WERI-Rb-1 (cell line): Measurements from ENCODE around the gene TMC7.
"Not testable (repeated sequence)": the region's sequence is repeated elsewhere in the genome, so short reads cannot be mapped to it uniquely, and the experiment has no call there.

ENCODE experiments used
- DNase-seq: peaks from one replicate; pipeline ENCODE4 v3.0.0-alpha.2; 2020
- H3K27ac ChIP-seq: fragments of 250-450 bp; sonication (Bioruptor Pico); 2 replicates; pipeline ENCODE4 v1.5.1; 2020; ENCODE audit warnings: mild to moderate bottlenecking, moderate library complexity
- H3K27me3 ChIP-seq: fragments of 250-450 bp; sonication (Bioruptor Pico); 2 replicates; pipeline ENCODE4 v1.5.1; 2021; ENCODE audit warnings: mild to moderate bottlenecking, low read depth, moderate library complexity; ENCODE audit not compliant: insufficient read depth, severe bottlenecking
- H3K36me3 ChIP-seq: fragments of 250-450 bp; sonication (Bioruptor Pico); 2 replicates; pipeline ENCODE4 v1.5.1; 2020; ENCODE audit warnings: mild to moderate bottlenecking, moderate library complexity
- H3K4me3 ChIP-seq: 2 replicates; pipeline ENCODE4 v1.5.1; 2011; ENCODE audit warnings: low read depth, mild to moderate bottlenecking, control low read depth, low read length
- H3K9me3 ChIP-seq: fragments of 250-450 bp; sonication (Bioruptor Pico); 2 replicates; pipeline ENCODE4 v1.5.1; 2021; ENCODE audit warnings: mild to moderate bottlenecking, moderate library complexity; ENCODE audit not compliant: severe bottlenecking
- TF ChIP-seq, protein P1 (sequence below): IDR thresholded peaks from 2 replicates; pipeline ENCODE4 v1.5.1; 2011; ENCODE audit warnings: low read depth, mild to moderate bottlenecking, control low read depth, inconsistent platforms, low read length

Gene TMC7

GRCh38 chr16:18942061-18942460, 41.7 kb upstream of the TMC7 start:
- no peak overlapping the region for H3K27ac ChIP-seq

GRCh38 chr16:18943414-18943813, 40.3 kb upstream of the TMC7 start:
- Histone ChIP-seq H3K27ac (no peak overlapping the region), H3K9me3 (no peaks in the 10 kb centered on the region), H3K4me3 (no peak overlapping the region), H3K27me3 (no peaks in the 10 kb centered on the region), H3K36me3 (no peaks in the 10 kb centered on the region)
- TF ChIP-seq, protein P1, sequence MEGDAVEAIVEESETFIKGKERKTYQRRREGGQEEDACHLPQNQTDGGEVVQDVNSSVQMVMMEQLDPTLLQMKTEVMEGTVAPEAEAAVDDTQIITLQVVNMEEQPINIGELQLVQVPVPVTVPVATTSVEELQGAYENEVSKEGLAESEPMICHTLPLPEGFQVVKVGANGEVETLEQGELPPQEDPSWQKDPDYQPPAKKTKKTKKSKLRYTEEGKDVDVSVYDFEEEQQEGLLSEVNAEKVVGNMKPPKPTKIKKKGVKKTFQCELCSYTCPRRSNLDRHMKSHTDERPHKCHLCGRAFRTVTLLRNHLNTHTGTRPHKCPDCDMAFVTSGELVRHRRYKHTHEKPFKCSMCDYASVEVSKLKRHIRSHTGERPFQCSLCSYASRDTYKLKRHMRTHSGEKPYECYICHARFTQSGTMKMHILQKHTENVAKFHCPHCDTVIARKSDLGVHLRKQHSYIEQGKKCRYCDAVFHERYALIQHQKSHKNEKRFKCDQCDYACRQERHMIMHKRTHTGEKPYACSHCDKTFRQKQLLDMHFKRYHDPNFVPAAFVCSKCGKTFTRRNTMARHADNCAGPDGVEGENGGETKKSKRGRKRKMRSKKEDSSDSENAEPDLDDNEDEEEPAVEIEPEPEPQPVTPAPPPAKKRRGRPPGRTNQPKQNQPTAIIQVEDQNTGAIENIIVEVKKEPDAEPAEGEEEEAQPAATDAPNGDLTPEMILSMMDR, result no peak
- DNase-seq, result no peak

More at GRCh38 chr16:18942061-18942460, 41.7 kb upstream of the TMC7 start:
- Histone ChIP-seq H3K27me3 (no peaks in the 10 kb centered on the region), H3K9me3 (no peaks in the 10 kb centered on the region), H3K36me3 (no peaks in the 10 kb centered on the region), H3K4me3 (no peak overlapping the region)
- TF ChIP-seq, protein P1, result no peak
- no peak for DNase-seq

GRCh38 chr16:18945233-18945632, 38.5 kb upstream of the TMC7 start:
- H3K27ac ChIP-seq, result no peak overlapping the region
- H3K36me3 ChIP-seq, result no peaks in the 10 kb centered on the region
- TF ChIP-seq, protein P1, result no peak
- DNase-seq, result no peak
- H3K27me3 ChIP-seq, result no peaks in the 10 kb centered on the region
- H3K9me3 ChIP-seq, result no peaks in the 10 kb centered on the region
- no peak overlapping the region for H3K4me3 ChIP-seq

- TF ChIP-seq, protein P1, result no peak
Measured at GRCh38 chr16:18948372-18949020, 35.2 kb upstream of the TMC7 start.

GRCh38 chr16:18950469-18951185, 33.1 kb upstream of the TMC7 start:
- Histone ChIP-seq H3K4me3 (no peak overlapping the region), H3K36me3 (no peaks in the 10 kb centered on the region), H3K27ac (no peak overlapping the region), H3K9me3 (no peaks in the 10 kb centered on the region), H3K27me3 (no peaks in the 10 kb centered on the region)
- DNase-seq, result no peak
- TF ChIP-seq, protein P1, result no peak

More at GRCh38 chr16:18948372-18949020, 35.2 kb upstream of the TMC7 start:
- no peaks in the 10 kb centered on the region for H3K27me3 ChIP-seq
- DNase-seq, result no peak
- H3K36me3 ChIP-seq, result no peaks in the 10 kb centered on the region
- H3K9me3 ChIP-seq, result no peaks in the 10 kb centered on the region
- H3K27ac ChIP-seq, result no peak overlapping the region
- H3K4me3 ChIP-seq, result no peak overlapping the region

GRCh38 chr16:18953547-18953946, 30.2 kb upstream of the TMC7 start:
- no peak for DNase-seq
- no peaks in the 10 kb centered on the region for H3K36me3 ChIP-seq
- H3K4me3 ChIP-seq, result no peak overlapping the region
- TF ChIP-seq, protein P1, result no peak
- H3K9me3 ChIP-seq, result no peaks in the 10 kb centered on the region
- no peaks in the 10 kb centered on the region for H3K27me3 ChIP-seq
- H3K27ac ChIP-seq, result no peak overlapping the region

GRCh38 chr16:18955874-18956580, 27.7 kb upstream of the TMC7 start:
- not testable (repeated sequence) for H3K4me3 ChIP-seq, H3K36me3 ChIP-seq, H3K27ac ChIP-seq, H3K27me3 ChIP-seq, H3K9me3 ChIP-seq, DNase-seq

GRCh38 chr16:18956658-18957241, 27.0 kb upstream of the TMC7 start:
- H3K27ac ChIP-seq, H3K9me3 ChIP-seq, H3K4me3 ChIP-seq, H3K27me3 ChIP-seq, H3K36me3 ChIP-seq, DNase-seq: not testable (repeated sequence)
